Measurements from ENCODE around the gene ANAPC1.

The ANAPC1 gene

GRCh38 chr2:111923276-111923804 is 39.3 kb upstream of the ANAPC1 start:
- Histone ChIP-seq H3K4me2 (ENCODE audit: low read depth, low read length, poor library complexity, severe bottlenecking) (no peak overlapping the region), H3F3A (ENCODE audit: insufficient read depth) (no peaks in the 10 kb centered on the region), H3K27ac (ENCODE audit: low read depth, low read length) (no peak overlapping the region), H3K4me3 (ENCODE audit: insufficient read depth, low read length, poor library complexity, severe bottlenecking) (no peak overlapping the region), H3K9me3 (ENCODE audit: insufficient read depth, low read length) (no peaks in the 10 kb centered on the region), H3K9ac (ENCODE audit: low read length) (no peak overlapping the region), H3K79me2 (ENCODE audit: insufficient read depth, low read length) (no peaks in the 10 kb centered on the region), H3K9me2 (replicated peaks; ENCODE audit: insufficient read depth, low read length) (no peaks in the 10 kb centered on the region), H4K20me1 (ENCODE audit: low read depth, low read length) (no peaks in the 10 kb centered on the region), H2AFZ (ENCODE audit: low read depth, low read length, severe bottlenecking) (no peak overlapping the region), H3K27me3 (ENCODE audit: low read length) (no peaks in the 10 kb centered on the region), H3K36me3 (ENCODE audit: low read length) (no peaks in the 10 kb centered on the region)
- TF ChIP-seq EZH2phosphoT487 (conservative IDR thresholded peaks at IDR 0.05; ENCODE audit: low read length) (no peak), CTCF (IDR thresholded peaks at IDR 0.05; ENCODE audit: insufficient read depth, low read length, poor library complexity, severe bottlenecking) (no peak)

- Histone ChIP-seq H3K36me3 (ENCODE audit: low read length) (no peaks in the 10 kb centered on the region), H3K27ac (ENCODE audit: low read depth, low read length) (no peak overlapping the region), H3F3A (ENCODE audit: insufficient read depth) (no peaks in the 10 kb centered on the region), H3K9me3 (ENCODE audit: insufficient read depth, low read length) (no peaks in the 10 kb centered on the region), H3K9ac (ENCODE audit: low read length) (no peak overlapping the region), H2AFZ (ENCODE audit: low read depth, low read length, severe bottlenecking) (no peak overlapping the region), H3K9me2 (replicated peaks; ENCODE audit: insufficient read depth, low read length) (no peaks in the 10 kb centered on the region), H3K27me3 (ENCODE audit: low read length) (no peaks in the 10 kb centered on the region), H4K20me1 (ENCODE audit: low read depth, low read length) (no peaks in the 10 kb centered on the region), H3K4me3 (ENCODE audit: insufficient read depth, low read length, poor library complexity, severe bottlenecking) (no peak overlapping the region), H3K4me2 (ENCODE audit: low read depth, low read length, poor library complexity, severe bottlenecking) (no peak overlapping the region), H3K79me2 (ENCODE audit: insufficient read depth, low read length) (no peaks in the 10 kb centered on the region)
- no peak for TF ChIP-seq CTCF (IDR thresholded peaks at IDR 0.05; ENCODE audit: insufficient read depth, low read length, poor library complexity, severe bottlenecking)
- no peak for TF ChIP-seq EZH2phosphoT487 (conservative IDR thresholded peaks at IDR 0.05; ENCODE audit: low read length)
Measured at GRCh38 chr2:111919794-111920608, 36.0 kb upstream of the ANAPC1 start.

- Histone ChIP-seq H3K9ac (ENCODE audit: low read length) (no peak overlapping the region), H3K27me3 (ENCODE audit: low read length) (no peaks in the 10 kb centered on the region), H3K9me2 (replicated peaks; ENCODE audit: insufficient read depth, low read length) (no peaks in the 10 kb centered on the region), H3K9me3 (ENCODE audit: insufficient read depth, low read length) (no peaks in the 10 kb centered on the region), H4K20me1 (ENCODE audit: low read depth, low read length) (no peaks in the 10 kb centered on the region), H3F3A (ENCODE audit: insufficient read depth) (no peaks in the 10 kb centered on the region), H3K4me2 (ENCODE audit: low read depth, low read length, poor library complexity, severe bottlenecking) (no peak overlapping the region), H3K79me2 (ENCODE audit: insufficient read depth, low read length) (no peaks in the 10 kb centered on the region), H2AFZ (ENCODE audit: low read depth, low read length, severe bottlenecking) (no peak overlapping the region), H3K4me3 (ENCODE audit: insufficient read depth, low read length, poor library complexity, severe bottlenecking) (no peak overlapping the region), H3K27ac (ENCODE audit: low read depth, low read length) (no peak overlapping the region), H3K36me3 (ENCODE audit: low read length) (no peaks in the 10 kb centered on the region)
- TF ChIP-seq EZH2phosphoT487 (conservative IDR thresholded peaks at IDR 0.05; ENCODE audit: low read length) (no peak), CTCF (IDR thresholded peaks at IDR 0.05; ENCODE audit: insufficient read depth, low read length, poor library complexity, severe bottlenecking) (no peak)
Measured at GRCh38 chr2:111919365-111919764, 35.4 kb upstream of the ANAPC1 start.
